HFFc6 (cell line): Measurements from ENCODE around the gene PBX1. TPM values are rescaled to one million over a fixed set of nuclear protein-coding genes. Genes with fewer than 3 reads are reported as not detected.

Experiments used
- DNase-seq: peaks from one replicate; pipeline ENCODE4 v3.0.0-alpha.2; 2018
- H3K27ac Mint-ChIP-seq: 2 replicates; pipeline ENCODE4 v1.8.0; 2020; ENCODE audit warnings: mild to moderate bottlenecking, mixed read lengths
- H3K27me3 Mint-ChIP-seq: 2 replicates; pipeline ENCODE4 v1.8.0; 2021; ENCODE audit warnings: mild to moderate bottlenecking, moderate library complexity, mixed read lengths; ENCODE audit not compliant: insufficient read depth
- H3K36me3 Mint-ChIP-seq: 2 replicates; pipeline ENCODE4 v1.8.0; 2021; ENCODE audit warnings: low read depth, mixed read lengths
- H3K4me1 Mint-ChIP-seq: 2 replicates; pipeline ENCODE4 v1.8.0; 2020; ENCODE audit warnings: low read depth, mixed read lengths
- H3K4me3 Mint-ChIP-seq: 2 replicates; pipeline ENCODE4 v1.8.0; 2020; ENCODE audit warnings: mild to moderate bottlenecking, moderate library complexity, mixed read lengths
- H3K9me3 Mint-ChIP-seq: 2 replicates; pipeline ENCODE4 v1.8.0; 2020; ENCODE audit warnings: mild to moderate bottlenecking, mixed read lengths
- total RNA-seq, 6 experiments: library from RNA; stranded (reverse); fragmentation: NEBNext Ultra II Directional; extraction: Animal tissue kit (Norgen Biotek cat#: 25700); gene quantifications; 2 replicates in 1 of 6; 3 replicates in 5 of 6; pipeline ENCODE4 v1.2.3, GENCODE V29; 2021
- TF ChIP-seq, protein P1 (sequence below): fragments of 200-600 bp; sonication (generic); IDR thresholded peaks from 2 replicates; pipeline ENCODE4 v1.5.0; 2021; ENCODE audit warnings: antibody characterized with exemption, mild to moderate bottlenecking

The PBX1 gene
- total RNA-seq, 6 experiments from 2014 or later: 35.4 to 42.3 (median 39.1) TPM

DNA sequence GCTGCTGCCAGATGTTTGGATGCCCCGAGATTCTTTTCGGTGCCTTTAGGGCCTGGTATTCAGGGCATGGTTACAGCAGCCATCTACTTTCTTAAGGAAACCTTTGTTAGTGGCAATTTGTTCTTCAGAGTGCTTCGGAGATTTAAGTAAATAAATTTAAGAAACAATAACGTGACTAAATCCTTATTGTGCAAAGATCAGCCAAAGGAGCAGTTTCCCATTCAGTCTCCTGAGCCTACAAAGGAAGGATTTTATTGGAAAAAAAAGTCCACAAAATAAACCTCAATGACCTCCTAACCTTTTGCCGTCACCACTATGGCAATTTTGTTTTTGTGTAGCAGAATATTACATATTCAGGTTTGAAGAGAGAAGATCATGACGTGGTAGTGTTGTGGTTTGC is 231.1 kb downstream of the PBX1 start:
- DNase-seq: no peak
- H3K36me3 Mint-ChIP-seq: no peaks in the 10 kb centered on the region
- H3K27ac Mint-ChIP-seq: no peak overlapping the region
- TF ChIP-seq, protein P1, sequence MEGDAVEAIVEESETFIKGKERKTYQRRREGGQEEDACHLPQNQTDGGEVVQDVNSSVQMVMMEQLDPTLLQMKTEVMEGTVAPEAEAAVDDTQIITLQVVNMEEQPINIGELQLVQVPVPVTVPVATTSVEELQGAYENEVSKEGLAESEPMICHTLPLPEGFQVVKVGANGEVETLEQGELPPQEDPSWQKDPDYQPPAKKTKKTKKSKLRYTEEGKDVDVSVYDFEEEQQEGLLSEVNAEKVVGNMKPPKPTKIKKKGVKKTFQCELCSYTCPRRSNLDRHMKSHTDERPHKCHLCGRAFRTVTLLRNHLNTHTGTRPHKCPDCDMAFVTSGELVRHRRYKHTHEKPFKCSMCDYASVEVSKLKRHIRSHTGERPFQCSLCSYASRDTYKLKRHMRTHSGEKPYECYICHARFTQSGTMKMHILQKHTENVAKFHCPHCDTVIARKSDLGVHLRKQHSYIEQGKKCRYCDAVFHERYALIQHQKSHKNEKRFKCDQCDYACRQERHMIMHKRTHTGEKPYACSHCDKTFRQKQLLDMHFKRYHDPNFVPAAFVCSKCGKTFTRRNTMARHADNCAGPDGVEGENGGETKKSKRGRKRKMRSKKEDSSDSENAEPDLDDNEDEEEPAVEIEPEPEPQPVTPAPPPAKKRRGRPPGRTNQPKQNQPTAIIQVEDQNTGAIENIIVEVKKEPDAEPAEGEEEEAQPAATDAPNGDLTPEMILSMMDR: no peak
- peaks cover 4% of the 10 kb centered on the region for H3K27me3 Mint-ChIP-seq
- H3K4me3 Mint-ChIP-seq: no peak overlapping the region; the same call in 1 of the 2 replicates
- H3K4me1 Mint-ChIP-seq: peaks cover 52% of the 10 kb centered on the region
- no peaks in the 10 kb centered on the region for H3K9me3 Mint-ChIP-seq

DNA sequence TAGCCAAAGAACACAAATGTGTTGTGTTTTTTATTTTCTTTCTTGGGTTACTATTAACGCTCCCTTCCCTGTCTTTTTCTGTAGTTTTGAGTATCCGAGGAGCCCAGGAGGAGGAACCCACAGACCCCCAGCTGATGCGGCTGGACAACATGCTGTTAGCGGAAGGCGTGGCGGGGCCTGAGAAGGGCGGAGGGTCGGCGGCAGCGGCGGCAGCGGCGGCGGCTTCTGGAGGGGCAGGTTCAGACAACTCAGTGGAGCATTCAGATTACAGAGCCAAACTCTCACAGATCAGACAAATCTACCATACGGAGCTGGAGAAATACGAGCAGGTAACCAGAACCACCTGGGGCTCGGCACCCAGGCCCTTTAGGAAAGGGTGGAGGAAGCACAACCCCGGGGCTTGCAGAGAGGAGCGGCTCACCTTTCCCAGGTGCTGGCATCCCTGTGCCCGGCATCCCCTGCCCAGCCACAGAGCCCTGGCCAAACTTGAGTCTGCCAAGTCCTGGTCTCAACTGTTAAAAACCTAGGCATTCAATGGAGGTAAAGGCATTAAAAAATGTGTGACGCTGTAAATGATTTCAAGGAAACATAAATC is 233.5 kb downstream of the PBX1 start:
- H3K27me3 Mint-ChIP-seq: peaks cover 3% of the 10 kb centered on the region; the same call in 1 of the 2 replicates
- peaks cover 32% of the 10 kb centered on the region for H3K4me1 Mint-ChIP-seq
- DNase-seq: no peak
- TF ChIP-seq, protein P1: no peak
- H3K27ac Mint-ChIP-seq: no peak overlapping the region
- H3K36me3 Mint-ChIP-seq: no peaks in the 10 kb centered on the region
- no peak overlapping the region for H3K4me3 Mint-ChIP-seq
- no peaks in the 10 kb centered on the region for H3K9me3 Mint-ChIP-seq

DNA sequence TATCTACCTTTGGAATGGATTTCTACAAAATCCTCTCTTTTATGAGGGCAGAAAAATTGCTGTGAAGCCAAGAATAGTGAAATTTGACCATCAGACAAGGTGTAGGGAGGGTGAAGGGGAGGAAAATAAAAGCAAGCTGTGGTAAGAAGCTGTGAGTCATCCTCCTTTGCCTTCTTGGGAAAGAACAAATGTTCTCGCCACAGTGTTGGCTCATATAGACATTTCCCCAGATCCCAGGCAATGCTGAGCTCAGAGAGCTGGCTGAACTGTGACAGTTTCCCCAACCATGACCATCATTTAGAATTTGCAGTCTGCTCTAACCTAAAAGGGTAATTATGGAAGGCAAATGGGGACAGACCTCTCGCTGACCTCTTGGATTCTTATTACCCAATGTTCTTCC is 235.4 kb downstream of the PBX1 start:
- DNase-seq: peak; percentile 84
- Mint-ChIP-seq H3K4me3 (no peak overlapping the region; the same call in 1 of the 2 replicates), H3K4me1 (peaks cover 25% of the 10 kb centered on the region), H3K27me3 (peaks cover 3% of the 10 kb centered on the region; the same call in 1 of the 2 replicates), H3K36me3 (no peaks in the 10 kb centered on the region), H3K9me3 (no peaks in the 10 kb centered on the region), H3K27ac (peak overlapping the region; percentile 58)
- TF ChIP-seq, protein P1: no peak

DNA sequence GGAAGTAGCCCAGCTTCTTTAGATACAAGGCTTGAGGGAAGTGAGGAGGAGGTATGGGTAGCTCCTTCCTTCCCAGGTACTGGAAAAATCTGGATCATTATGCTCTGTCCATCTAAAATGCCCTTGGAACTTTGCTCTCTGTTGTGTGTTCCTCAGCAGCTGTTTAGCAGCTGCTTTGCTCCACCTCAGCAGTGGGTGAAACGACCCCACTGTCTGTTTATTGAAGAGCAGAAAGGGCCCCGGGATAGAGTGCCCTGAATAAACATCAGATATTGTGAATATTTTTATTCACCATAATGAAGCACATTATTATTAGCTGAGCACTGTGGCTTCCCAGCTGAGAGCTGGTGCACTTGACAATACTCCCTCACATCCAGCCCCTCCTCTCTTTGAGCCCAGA is 237.9 kb downstream of the PBX1 start:
- peaks cover 11% of the 10 kb centered on the region for H3K4me1 Mint-ChIP-seq
- DNase-seq: no peak
- H3K4me3 Mint-ChIP-seq: no peak overlapping the region
- no peaks in the 10 kb centered on the region for H3K9me3 Mint-ChIP-seq
- H3K27ac Mint-ChIP-seq: no peak overlapping the region
- H3K36me3 Mint-ChIP-seq: peaks cover 10% of the 10 kb centered on the region; the same call in 1 of the 2 replicates
- peaks cover 2% of the 10 kb centered on the region; the same call in 1 of the 2 replicates for H3K27me3 Mint-ChIP-seq
- TF ChIP-seq, protein P1: no peak

DNA sequence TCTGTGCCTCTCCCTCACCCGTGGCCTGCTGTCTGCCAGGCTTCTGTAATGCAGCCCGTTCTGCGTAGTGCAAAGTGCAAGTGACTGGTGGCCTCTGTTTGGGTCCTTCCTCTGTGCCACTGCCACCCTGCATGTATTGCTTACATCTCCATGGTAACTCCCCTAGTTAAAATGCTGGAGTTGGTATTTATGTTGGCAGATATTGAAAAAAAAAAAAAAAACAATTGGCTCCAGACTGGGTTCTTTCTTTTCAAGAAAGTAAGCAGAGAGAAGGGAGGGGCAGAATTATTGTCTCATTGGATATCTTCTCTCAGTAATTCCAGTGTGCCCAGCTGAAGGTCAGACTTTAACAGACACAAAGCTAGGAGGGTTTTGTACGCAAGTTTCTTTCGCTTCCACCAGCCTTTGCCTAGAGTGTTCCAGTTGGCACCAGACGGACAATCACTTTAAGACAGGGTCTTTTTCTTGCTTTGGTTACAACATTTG is 242.3 kb downstream of the PBX1 start:
- Mint-ChIP-seq H3K9me3 (no peaks in the 10 kb centered on the region), H3K36me3 (peaks cover 10% of the 10 kb centered on the region; the same call in 1 of the 2 replicates), H3K4me1 (peaks cover 15% of the 10 kb centered on the region), H3K4me3 (no peak overlapping the region), H3K27me3 (no peaks in the 10 kb centered on the region), H3K27ac (no peak overlapping the region)
- no peak for DNase-seq
- TF ChIP-seq, protein P1: no peak
